DMS79 (cell line): ENCODE data around the gene MAP4K1.
"Not testable (repeated sequence)": the region's sequence is repeated elsewhere in the genome, so short reads cannot be mapped to it uniquely, and the experiment has no call there.

ENCODE experiments used
- DNase-seq: peaks from one replicate; lab custom pipeline; 2025; lab: John Stamatoyannopoulos, UW

MAP4K1 gene

GRCh38 chr19:38569368-38569983 lies 48.3 kb downstream of the MAP4K1 start:
- no peak for DNase-seq

GRCh38 chr19:38565691-38566105 lies 52.1 kb downstream of the MAP4K1 start:
- DNase-seq = no peak

GRCh38 chr19:38564981-38565690 lies 52.6 kb downstream of the MAP4K1 start:
- no peak for DNase-seq

- DNase-seq = no peak
Observed at GRCh38 chr19:38563475-38563874, 54.3 kb downstream of the MAP4K1 start.

GRCh38 chr19:38562096-38562495 lies 55.7 kb downstream of the MAP4K1 start:
- no peak for DNase-seq

- DNase-seq = no peak
Observed at GRCh38 chr19:38561658-38562057, 56.1 kb downstream of the MAP4K1 start.

GRCh38 chr19:38561053-38561606 lies 56.6 kb downstream of the MAP4K1 start:
- DNase-seq = no peak

GRCh38 chr19:38559428-38560401 lies 58.0 kb downstream of the MAP4K1 start:
- DNase-seq = no peak

- not testable (repeated sequence) for DNase-seq
Observed at GRCh38 chr19:38558933-38559332, 58.8 kb downstream of the MAP4K1 start.

- no peak for DNase-seq
Observed at GRCh38 chr19:38557205-38557799, 60.5 kb downstream of the MAP4K1 start.

- DNase-seq = no peak
Observed at GRCh38 chr19:38556521-38557174, 61.1 kb downstream of the MAP4K1 start.

- no peak for DNase-seq
Observed at GRCh38 chr19:38555200-38555599, 62.6 kb downstream of the MAP4K1 start.

GRCh38 chr19:38554676-38555141 lies 63.0 kb downstream of the MAP4K1 start:
- no peak for DNase-seq

- DNase-seq = not testable (repeated sequence)
Observed at GRCh38 chr19:38553239-38553638, 64.5 kb downstream of the MAP4K1 start.

GRCh38 chr19:38551450-38551813 lies 66.3 kb downstream of the MAP4K1 start:
- DNase-seq = no peak

GRCh38 chr19:38550376-38550775 lies 67.4 kb downstream of the MAP4K1 start:
- DNase-seq = no peak

GRCh38 chr19:38549942-38550341 lies 67.8 kb downstream of the MAP4K1 start:
- DNase-seq = no peak

- no peak for DNase-seq
Observed at GRCh38 chr19:38549061-38549460, 68.7 kb downstream of the MAP4K1 start.

GRCh38 chr19:38547421-38547820 lies 70.3 kb downstream of the MAP4K1 start:
- no peak for DNase-seq

- no peak for DNase-seq
Observed at GRCh38 chr19:38545596-38545995, 72.2 kb downstream of the MAP4K1 start.
